GM19043 (cell line): ENCODE measurements around the gene OTOP3.
"Not testable (repeated sequence)": the region's sequence is repeated elsewhere in the genome, so short reads cannot be mapped to it uniquely, and the experiment has no call there.

Source experiments
- ATAC-seq: cut with Tn5 transposase; IDR thresholded peaks from one replicate; pipeline ENCODE4 v1.9.1; 2021; ENCODE audit warnings: low read depth; ENCODE audit not compliant: unreplicated experiment

Gene OTOP3

GRCh38 chr17:74935585-74936469 is at the start of gene OTOP3:
OTOP3 (plus strand) TSS chr17:74935898; CDS start chr17:74935922, 24 bp downstream.
- no peak for ATAC-seq

- no peak for ATAC-seq
Measured at GRCh38 chr17:74888469-74888868, 47.2 kb upstream of the OTOP3 start.

GRCh38 chr17:74890554-74890953 is 45.1 kb upstream of the OTOP3 start:
- ATAC-seq = no peak

GRCh38 chr17:74892013-74892841 is 43.5 kb upstream of the OTOP3 start:
- no peak for ATAC-seq

GRCh38 chr17:74892974-74893911 is 42.5 kb upstream of the OTOP3 start, which contains the start of gene FADS6:
FADS6 (minus strand) TSS chr17:74893633; CDS start chr17:74893595, 38 bp downstream.
- no peak for ATAC-seq

GRCh38 chr17:74893936-74894671 is 41.6 kb upstream of the OTOP3 start:
- no peak for ATAC-seq

GRCh38 chr17:74898376-74898946 is 37.2 kb upstream of the OTOP3 start:
- ATAC-seq = no peak

GRCh38 chr17:74900208-74900607 is 35.5 kb upstream of the OTOP3 start:
- ATAC-seq = no peak

GRCh38 chr17:74901353-74902135 is 34.2 kb upstream of the OTOP3 start:
- ATAC-seq = no peak

- no peak for ATAC-seq
Measured at GRCh38 chr17:74903034-74903433, 32.7 kb upstream of the OTOP3 start.

- ATAC-seq = no peak
Measured at GRCh38 chr17:74903671-74904070, 32.0 kb upstream of the OTOP3 start.

GRCh38 chr17:74904687-74905409 is 30.9 kb upstream of the OTOP3 start:
- no peak for ATAC-seq

- ATAC-seq = not testable (repeated sequence)
Measured at GRCh38 chr17:74906214-74906793, 29.4 kb upstream of the OTOP3 start.

GRCh38 chr17:74907012-74907411 is 28.7 kb upstream of the OTOP3 start:
- ATAC-seq = no peak

- ATAC-seq = not testable (repeated sequence)
Measured at GRCh38 chr17:74909097-74909496, 26.6 kb upstream of the OTOP3 start.

- not testable (repeated sequence) for ATAC-seq
Measured at GRCh38 chr17:74911423-74911822, 24.3 kb upstream of the OTOP3 start.

GRCh38 chr17:74916136-74916850 is 19.4 kb upstream of the OTOP3 start:
- ATAC-seq = no peak
